Mesenchymal stem cell (in vitro differentiated cells and primary cell): ENCODE measurements around the gene PCDHA8.
"Not testable (repeated sequence)": the region's sequence is repeated elsewhere in the genome, so short reads cannot be mapped to it uniquely, and the experiment has no call there.

Experiments used
- DNase-seq: peaks from one replicate; pipeline ENCODE4 v3.0.0-alpha.2; 2013
- H2AFZ ChIP-seq: one replicate; pipeline ENCODE4 v1.6.1; 2013; ENCODE audit warnings: low read depth, mild to moderate bottlenecking, control low read depth, inconsistent platforms, low read length, moderate library complexity
- H2AK5ac ChIP-seq: 2 replicates; pipeline ENCODE4 v1.6.1; 2013; ENCODE audit warnings: low read length, moderate library complexity, mild to moderate bottlenecking, inconsistent platforms; ENCODE audit not compliant: severe bottlenecking
- H2BK120ac ChIP-seq: one replicate; pipeline ENCODE4 v1.6.1; 2013; ENCODE audit warnings: low read depth, mild to moderate bottlenecking, inconsistent platforms, low read length, moderate library complexity
- H2BK12ac ChIP-seq, 2 experiments: one replicate each; pipeline ENCODE4 v1.6.1; 2013; ENCODE audit warnings: inconsistent platforms in 2 of 2, low read length in 2 of 2, mild to moderate bottlenecking in 2 of 2, moderate library complexity in 2 of 2, control low read depth in 1 of 2
- H2BK15ac ChIP-seq: one replicate; pipeline ENCODE4 v1.6.1; 2013; ENCODE audit warnings: mild to moderate bottlenecking, low read depth, inconsistent platforms; ENCODE audit not compliant: poor library complexity, severe bottlenecking
- H2BK5ac ChIP-seq: 2 replicates; pipeline ENCODE4 v1.6.1; 2013; ENCODE audit warnings: low read depth, mild to moderate bottlenecking, low read length, control low read depth, inconsistent platforms; ENCODE audit not compliant: poor library complexity, severe bottlenecking
- H3K14ac ChIP-seq, 2 experiments: one replicate each; pipeline ENCODE4 v1.6.1; 2013; ENCODE audit warnings: inconsistent platforms in 2 of 2, low read length in 2 of 2, control low read depth in 1 of 2, mild to moderate bottlenecking in 1 of 2, moderate library complexity in 1 of 2
- H3K18ac ChIP-seq, 2 experiments: one replicate each; pipeline ENCODE4 v1.6.1; 2013; ENCODE audit warnings: inconsistent platforms in 2 of 2, low read length in 2 of 2, control low read depth in 1 of 2, low read depth in 1 of 2, mild to moderate bottlenecking in 1 of 2
- H3K23ac ChIP-seq, 2 experiments: one replicate each; pipeline ENCODE4 v1.6.1; 2013; ENCODE audit warnings: inconsistent platforms in 2 of 2, low read length in 2 of 2, mild to moderate bottlenecking in 2 of 2, moderate library complexity in 2 of 2, control low read depth in 1 of 2
- H3K27ac ChIP-seq: 2 replicates; pipeline ENCODE4 v1.5.1; 2013; ENCODE audit warnings: mild to moderate bottlenecking, moderate library complexity, low read length, control low read depth, inconsistent platforms; ENCODE audit not compliant: poor library complexity, severe bottlenecking
- H3K27me3 ChIP-seq, 2 experiments: 2 replicates each; pipeline versions ENCODE4 v1.6.1 to v1.7.0; 2013; ENCODE audit warnings: low read length in 2 of 2, mild to moderate bottlenecking in 2 of 2, moderate library complexity in 2 of 2, control low read depth in 1 of 2, inconsistent platforms in 1 of 2; ENCODE audit not compliant: control insufficient read depth in 1 of 2, insufficient read depth in 1 of 2
- H3K36me3 ChIP-seq, 2 experiments: 2 replicates each; pipeline versions ENCODE4 v1.6.1 to v1.7.0; 2013; ENCODE audit warnings: low read length in 2 of 2, control low read depth in 1 of 2, inconsistent platforms in 1 of 2, low read depth in 1 of 2, mild to moderate bottlenecking in 1 of 2; ENCODE audit not compliant: insufficient read depth in 2 of 2, control insufficient read depth in 1 of 2
- H3K4ac ChIP-seq, 2 experiments: one replicate each; pipeline ENCODE4 v1.6.1; 2013; ENCODE audit warnings: inconsistent platforms in 2 of 2, low read length in 2 of 2, mild to moderate bottlenecking in 2 of 2, moderate library complexity in 2 of 2, control low read depth in 1 of 2, low read depth in 1 of 2
- H3K4me1 ChIP-seq: 2 replicates; pipeline ENCODE4 v1.6.1; 2013; ENCODE audit warnings: low read depth, low read length, control low read depth; ENCODE audit not compliant: control insufficient read depth, insufficient read depth
- H3K4me2 ChIP-seq: 2 replicates; pipeline ENCODE4 v1.6.1; 2013; ENCODE audit warnings: low read length, mild to moderate bottlenecking, inconsistent platforms; ENCODE audit not compliant: poor library complexity, severe bottlenecking
- H3K4me3 ChIP-seq, 2 experiments: 2 replicates each; pipeline versions ENCODE4 v1.5.1 to v1.7.0; 2013; ENCODE audit warnings: low read length in 2 of 2, mild to moderate bottlenecking in 2 of 2, control low read depth in 1 of 2, low read depth in 1 of 2; ENCODE audit not compliant: insufficient read depth in 1 of 2
- H3K79me1 ChIP-seq: replicated peaks from 2 replicates; pipeline ENCODE4 v1.6.1; 2013; ENCODE audit warnings: mild to moderate bottlenecking, control low read depth, low read length, inconsistent platforms; ENCODE audit not compliant: poor library complexity, severe bottlenecking
- H3K9ac ChIP-seq: 2 replicates; pipeline ENCODE4 v1.7.0; 2013; ENCODE audit warnings: mild to moderate bottlenecking, low read length, moderate library complexity
- H3K9me3 ChIP-seq: 2 replicates; pipeline ENCODE4 v1.7.0; 2013; ENCODE audit warnings: mild to moderate bottlenecking, low read length; ENCODE audit not compliant: control insufficient read depth
- H4K8ac ChIP-seq: one replicate; pipeline ENCODE4 v1.6.1; 2013; ENCODE audit warnings: inconsistent platforms, mild to moderate bottlenecking, low read length, moderate library complexity
- H4K91ac ChIP-seq: one replicate; pipeline ENCODE4 v1.6.1; 2013; ENCODE audit warnings: mild to moderate bottlenecking, low read length, inconsistent platforms
- WGBS: methylation state at CpG from one replicate; pipeline ENCODE4 v1.1.7; 2013; ENCODE audit warnings: mixed read lengths; 5-methylcytosine and 5-hydroxymethylcytosine counted together

Gene PCDHA8

GRCh38 chr5:140823475-140823874 lies 17.5 kb upstream of the PCDHA8 start:
- Histone ChIP-seq H2AK5ac (no peak overlapping the region), H3K23ac (no peak overlapping the region), H2AFZ (no peak overlapping the region), H3K4me2 (no peak overlapping the region), H3K27me3 (no peaks in the 10 kb centered on the region), H3K79me1 (no peaks in the 10 kb centered on the region), H4K8ac (no peak overlapping the region), H2BK15ac (no peak overlapping the region), H3K4ac (no peak overlapping the region), H3K9ac (no peak overlapping the region), H4K91ac (no peak overlapping the region), H3K27ac (no peak overlapping the region), H2BK12ac (no peak overlapping the region), H3K18ac (no peak overlapping the region), H3K14ac (no peak overlapping the region), H3K9me3 (peaks cover 46% of the 10 kb centered on the region), H2BK5ac (no peak overlapping the region), H3K36me3 (peaks cover 0 to 16% of the 10 kb centered on the region in 2 experiments), H3K4me1 (no peaks in the 10 kb centered on the region), H3K4me3 (no peak overlapping the region), H2BK120ac (no peak overlapping the region)
- DNase-seq, result no peak
- WGBS, result 98% methylated on average over 38 of the region's 38 CpGs

GRCh38 chr5:140827704-140828361 lies 13.2 kb upstream of the PCDHA8 start, which contains the start of gene PCDHA6:
Gene PCDHA6 (plus strand): TSS chr5:140827960. CDS start chr5:140828092, 132 bp downstream.
- peak within 1 kb of the TSS; percentile 28 for H2BK15ac ChIP-seq
- H2AFZ ChIP-seq, result peak within 1 kb of the TSS; percentile 88
- H4K91ac ChIP-seq, result peak within 1 kb of the TSS; percentile 39
- peaks cover 2% of the 10 kb centered on the region for H3K4me1 ChIP-seq
- DNase-seq, result peak; percentile 62
- H3K27me3 ChIP-seq, result no peaks in the 10 kb centered on the region
- no peak within 1 kb of the TSS for H2BK12ac ChIP-seq
- H3K18ac ChIP-seq, result peak within 1 kb of the TSS; percentile 62 to 78
- H4K8ac ChIP-seq, result peak within 1 kb of the TSS; percentile 72
- WGBS, result 58% methylated on average over 26 of the region's 27 CpGs
- peak within 1 kb of the TSS in 1 of 2 experiments; percentile 87 for H3K14ac ChIP-seq
- H2AK5ac ChIP-seq, result no peak within 1 kb of the TSS
- peak within 1 kb of the TSS; percentile 47 to 65 for H3K4me3 ChIP-seq
- peaks cover 45% of the 10 kb centered on the region for H3K9me3 ChIP-seq
- no peak within 1 kb of the TSS for H3K23ac ChIP-seq
- peak within 1 kb of the TSS; percentile 53 for H3K4me2 ChIP-seq
- H3K9ac ChIP-seq, result peak within 1 kb of the TSS; percentile 17
- no peak within 1 kb of the TSS for H2BK5ac ChIP-seq
- H3K4ac ChIP-seq, result peak within 1 kb of the TSS in 1 of 2 experiments; percentile 50
- peaks cover 0 to 26% of the 10 kb centered on the region in 2 experiments for H3K36me3 ChIP-seq
- no peak within 1 kb of the TSS for H2BK120ac ChIP-seq
- H3K79me1 ChIP-seq, result peaks cover 6% of the 10 kb centered on the region
- H3K27ac ChIP-seq, result peak within 1 kb of the TSS; percentile 62

GRCh38 chr5:140828362-140828737 lies 12.6 kb upstream of the PCDHA8 start:
- Histone ChIP-seq H2AFZ (no peak overlapping the region), H2BK5ac (no peak overlapping the region), H4K91ac (no peak overlapping the region), H2BK15ac (no peak overlapping the region), H3K18ac (peak overlapping the region in 1 of 2 experiments; percentile 78), H2BK12ac (no peak overlapping the region), H3K4me3 (peak overlapping the region; percentile 47 to 65), H3K4me2 (no peak overlapping the region), H3K36me3 (peaks cover 0 to 21% of the 10 kb centered on the region in 2 experiments), H2AK5ac (no peak overlapping the region), H3K27me3 (no peaks in the 10 kb centered on the region), H4K8ac (no peak overlapping the region), H3K14ac (no peak overlapping the region), H3K4ac (no peak overlapping the region), H3K23ac (no peak overlapping the region), H3K79me1 (peaks cover 6% of the 10 kb centered on the region), H3K9ac (no peak overlapping the region), H2BK120ac (no peak overlapping the region), H3K9me3 (peaks cover 49% of the 10 kb centered on the region), H3K27ac (peak overlapping the region; percentile 62), H3K4me1 (peaks cover 2% of the 10 kb centered on the region)
- WGBS, result 52% methylated on average over 10 of the region's 18 CpGs
- DNase-seq, result peak; percentile 40

GRCh38 chr5:140829511-140830501 lies 11.2 kb upstream of the PCDHA8 start:
- H2BK5ac ChIP-seq, H4K8ac ChIP-seq, H3K14ac ChIP-seq, H3K18ac ChIP-seq, H3K4me1 ChIP-seq, H2BK12ac ChIP-seq, H2AK5ac ChIP-seq, H3K9ac ChIP-seq, H3K4ac ChIP-seq, H3K79me1 ChIP-seq, H3K23ac ChIP-seq, H2AFZ ChIP-seq, H3K4me2 ChIP-seq, H3K27me3 ChIP-seq, H2BK15ac ChIP-seq, H3K27ac ChIP-seq, H2BK120ac ChIP-seq, DNase-seq: not testable (repeated sequence)
- WGBS, result 97% methylated on average over 85 of the region's 106 CpGs
- Histone ChIP-seq H3K4me3 (peak overlapping the region in 1 of 2 experiments; percentile 22), H3K9me3 (peaks cover 47% of the 10 kb centered on the region), H3K36me3 (peaks cover 0 to 16% of the 10 kb centered on the region in 2 experiments), H4K91ac (peak overlapping the region; percentile 15)
